HL-60 (cell line): Measurements from ENCODE around the gene CRTC1.

Source experiments
- SPI1 ChIP-seq: IDR thresholded peaks from 2 replicates; pipeline ENCODE4 v1.6.1; 2012; ENCODE audit warnings: low read depth, mild to moderate bottlenecking, borderline replicate concordance
- TF ChIP-seq, protein P1 (sequence below): IDR thresholded peaks from one replicate; pipeline ENCODE4 v1.5.1; 2011; ENCODE audit warnings: low read length, control low read depth, inconsistent platforms; ENCODE audit not compliant: insufficient read depth

DNA sequence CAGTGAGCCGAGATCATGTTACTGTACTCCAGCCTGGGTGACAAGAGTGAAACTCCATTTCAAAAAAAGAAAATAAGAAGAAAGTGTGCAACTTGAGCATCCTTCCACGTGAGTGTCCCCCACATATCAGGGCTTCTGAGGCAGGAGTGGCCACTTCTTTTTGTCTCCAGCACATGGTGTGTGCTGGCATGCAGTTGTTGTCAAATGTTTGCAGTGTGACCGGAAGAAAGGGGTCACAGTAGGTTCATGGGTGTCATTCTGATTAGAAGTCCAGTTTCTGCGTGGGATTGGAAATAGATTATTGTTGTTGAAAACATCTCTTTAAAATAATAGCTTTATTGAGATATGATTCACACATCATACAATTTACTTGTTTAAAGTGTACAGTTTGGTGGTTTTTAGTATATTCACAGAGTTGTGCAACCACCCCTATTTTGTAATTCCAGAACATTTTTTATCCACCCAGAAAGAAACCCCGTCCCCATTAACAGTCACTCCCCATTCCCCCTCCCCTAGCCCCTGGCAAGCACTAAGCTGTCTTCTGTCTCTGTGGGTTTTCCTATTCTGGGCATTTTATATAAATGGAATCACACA is 2.2 kb downstream of the CRTC1 start:
- TF ChIP-seq, protein P1, sequence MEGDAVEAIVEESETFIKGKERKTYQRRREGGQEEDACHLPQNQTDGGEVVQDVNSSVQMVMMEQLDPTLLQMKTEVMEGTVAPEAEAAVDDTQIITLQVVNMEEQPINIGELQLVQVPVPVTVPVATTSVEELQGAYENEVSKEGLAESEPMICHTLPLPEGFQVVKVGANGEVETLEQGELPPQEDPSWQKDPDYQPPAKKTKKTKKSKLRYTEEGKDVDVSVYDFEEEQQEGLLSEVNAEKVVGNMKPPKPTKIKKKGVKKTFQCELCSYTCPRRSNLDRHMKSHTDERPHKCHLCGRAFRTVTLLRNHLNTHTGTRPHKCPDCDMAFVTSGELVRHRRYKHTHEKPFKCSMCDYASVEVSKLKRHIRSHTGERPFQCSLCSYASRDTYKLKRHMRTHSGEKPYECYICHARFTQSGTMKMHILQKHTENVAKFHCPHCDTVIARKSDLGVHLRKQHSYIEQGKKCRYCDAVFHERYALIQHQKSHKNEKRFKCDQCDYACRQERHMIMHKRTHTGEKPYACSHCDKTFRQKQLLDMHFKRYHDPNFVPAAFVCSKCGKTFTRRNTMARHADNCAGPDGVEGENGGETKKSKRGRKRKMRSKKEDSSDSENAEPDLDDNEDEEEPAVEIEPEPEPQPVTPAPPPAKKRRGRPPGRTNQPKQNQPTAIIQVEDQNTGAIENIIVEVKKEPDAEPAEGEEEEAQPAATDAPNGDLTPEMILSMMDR: no peak
- TF ChIP-seq SPI1: no peak
